CD4-positive, alpha-beta memory T cell (primary cell): ENCODE data around the gene GPR4. TPM values are rescaled to one million over a fixed set of nuclear protein-coding genes. Genes with fewer than 3 reads are reported as not detected.

Source experiments
- CTCF ChIA-PET: fragments of 350-600 bp; sonication (Branson Sonifier 250); formaldehyde crosslinking; loops from one replicate; lab custom pipeline; 2021; ENCODE audit warnings: inconsistent platforms; ENCODE audit not compliant: partially characterized antibody; lab: Charles Lee
- POLR2A ChIA-PET: fragments of 350-600 bp; sonication (Branson Sonifier 250); formaldehyde crosslinking; loops from one replicate; lab custom pipeline; 2021; ENCODE audit not compliant: partially characterized antibody; lab: Charles Lee
- DNase-seq, 5 donors: peaks; one replicate each; pipeline versions ENCODE4 v3.0.0 to v3.0.0-alpha.2; 2020 to 2022; ENCODE audit warnings: mixed read lengths in 1 of 5
- H3K27ac ChIP-seq: one replicate; pipeline ENCODE4 v1.7.0; 2013; ENCODE audit warnings: low read depth, low read length
- H3K27me3 ChIP-seq: 2 replicates; pipeline ENCODE4 v1.7.0; 2013; ENCODE audit warnings: mild to moderate bottlenecking, low read length, moderate library complexity; ENCODE audit not compliant: insufficient read depth
- H3K36me3 ChIP-seq: 2 replicates; pipeline ENCODE4 v1.7.0; 2013; ENCODE audit warnings: mild to moderate bottlenecking, low read length, moderate library complexity; ENCODE audit not compliant: insufficient read depth
- H3K4me1 ChIP-seq: 2 replicates; pipeline ENCODE4 v1.7.0; 2013; ENCODE audit warnings: mild to moderate bottlenecking, low read length, moderate library complexity; ENCODE audit not compliant: insufficient read depth
- H3K4me3 ChIP-seq, 2 donors: one replicate each; pipeline ENCODE4 v1.7.0; 2013; ENCODE audit warnings: low read length in 2 of 2, mild to moderate bottlenecking in 1 of 2
- H3K9me3 ChIP-seq, 2 donors: one replicate each; pipeline ENCODE4 v1.7.0; 2013; ENCODE audit warnings: low read length in 2 of 2, control low read depth in 1 of 2; ENCODE audit not compliant: control insufficient read depth in 1 of 2
- H3K27ac Mint-ChIP-seq, 7 donors: one replicate each; pipeline ENCODE4 v1.8.0; 2020 to 2021; ENCODE audit warnings: mixed read lengths in 7 of 7, mild to moderate bottlenecking in 6 of 7, inconsistent platforms in 3 of 7, moderate library complexity in 3 of 7
- H3K27me3 Mint-ChIP-seq, 2 donors: one replicate each; pipeline ENCODE4 v1.8.0; 2020 to 2021; ENCODE audit warnings: mixed read lengths in 2 of 2
- H3K36me3 Mint-ChIP-seq, 2 donors: one replicate each; pipeline ENCODE4 v1.8.0; 2020 to 2021; ENCODE audit warnings: mixed read lengths in 2 of 2, inconsistent platforms in 1 of 2, mild to moderate bottlenecking in 1 of 2
- H3K4me1 Mint-ChIP-seq, 4 donors: one replicate each; pipeline ENCODE4 v1.8.0; 2020 to 2021; ENCODE audit warnings: mixed read lengths in 4 of 4, mild to moderate bottlenecking in 1 of 4
- H3K4me3 Mint-ChIP-seq, 8 donors: one replicate each; pipeline ENCODE4 v1.8.0; 2020 to 2021; ENCODE audit warnings: mixed read lengths in 8 of 8, mild to moderate bottlenecking in 7 of 8, moderate library complexity in 6 of 8, inconsistent platforms in 3 of 8
- H3K9me3 Mint-ChIP-seq, 8 donors: one replicate each; pipeline ENCODE4 v1.8.0; 2020 to 2021; ENCODE audit warnings: mixed read lengths in 8 of 8, mild to moderate bottlenecking in 5 of 8, inconsistent platforms in 3 of 8, moderate library complexity in 1 of 8
- intact Hi-C: fragments of 100-400 bp; cut with micrococcal nuclease; formaldehyde crosslinking; loops from one replicate; pipeline ENCODE4 v1.15.1; 2023
- polyA plus RNA-seq, 2 donors: library from polyadenylated mRNA; unstranded; fragments of 300-500 nt; fragmentation: Illumina TruSeq; gene quantifications; one replicate each; pipeline ENCODE4 v1.2.3, GENCODE V29; 2021
- total RNA-seq, 2 experiments: library from RNA; stranded (reverse); gene quantifications; one replicate each; pipeline ENCODE4 v1.2.3, GENCODE V29; 2021

GPR4 gene
- total and polyA plus RNA-seq, 4 experiments from 2014 or later = not detected

DNA sequence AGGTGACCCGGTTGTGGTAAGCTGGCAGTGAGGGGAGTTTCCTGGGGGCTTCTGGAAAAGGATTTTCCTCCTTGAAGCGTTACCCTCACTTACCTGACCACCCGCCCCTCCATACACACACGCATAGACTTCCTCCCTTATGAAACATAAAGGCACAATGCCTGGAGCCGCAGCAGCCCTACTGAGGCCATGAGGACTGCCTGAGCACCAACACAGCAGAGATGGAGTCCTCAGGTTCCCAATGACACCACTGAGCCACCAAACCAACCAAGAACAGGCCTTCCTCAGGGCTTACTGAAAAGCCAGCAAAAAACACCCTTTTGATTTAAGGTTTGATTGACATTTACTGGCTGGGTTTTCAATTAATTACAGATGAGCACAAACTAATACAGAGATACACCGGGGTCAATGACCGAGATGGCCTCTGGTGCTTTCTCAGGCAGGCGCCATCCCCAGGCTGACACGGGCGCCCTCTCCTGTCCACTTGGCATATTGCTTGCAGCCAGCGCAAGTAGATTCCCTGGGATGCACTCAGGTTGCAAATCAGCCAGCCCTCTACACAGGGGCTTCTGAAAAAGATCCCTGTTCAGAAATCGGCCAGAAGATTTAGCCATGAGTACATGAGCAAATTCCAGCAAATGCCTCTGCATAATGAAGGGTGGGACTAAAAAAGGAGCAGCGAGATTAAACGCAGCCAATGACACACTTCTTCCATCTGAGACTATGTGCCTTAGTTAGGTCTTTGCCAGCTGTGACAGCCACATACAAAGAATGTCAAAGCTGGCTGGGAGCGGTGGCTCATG, 32.2 kb downstream of the GPR4 start:
- POLR2A ChIA-PET = no interaction called here
- Mint-ChIP-seq H3K27me3 (no peaks in the 10 kb centered on the region), H3K9me3 (no peaks in the 10 kb centered on the region), H3K4me1 (peaks cover 1 to 8% (median 7%) of the 10 kb centered on the region in 4 donors), H3K4me3 (peak overlapping the region in 1 of 8 donors; percentile 65), H3K36me3 (no peaks in the 10 kb centered on the region), H3K27ac (peak overlapping the region in 5 of 7 donors; percentile 29 to 88 (median 74))
- H3K36me3 ChIP-seq = no peaks in the 10 kb centered on the region
- H3K27ac ChIP-seq = no peak overlapping the region
- no peaks in the 10 kb centered on the region for H3K27me3 ChIP-seq
- H3K4me1 ChIP-seq = no peaks in the 10 kb centered on the region
- intact Hi-C loops = no loop called here
- peak; percentile 28 to 46 (median 37) for DNase-seq
- CTCF ChIA-PET = interaction anchor here (0.8 to 0.9 kb wide), 2 partner anchors 18 to 75 kb away, joined by 3 read pairs; no protein-coding TSS in a partner anchor
- H3K4me3 ChIP-seq = no peak overlapping the region
- no peaks in the 10 kb centered on the region for H3K9me3 ChIP-seq

DNA sequence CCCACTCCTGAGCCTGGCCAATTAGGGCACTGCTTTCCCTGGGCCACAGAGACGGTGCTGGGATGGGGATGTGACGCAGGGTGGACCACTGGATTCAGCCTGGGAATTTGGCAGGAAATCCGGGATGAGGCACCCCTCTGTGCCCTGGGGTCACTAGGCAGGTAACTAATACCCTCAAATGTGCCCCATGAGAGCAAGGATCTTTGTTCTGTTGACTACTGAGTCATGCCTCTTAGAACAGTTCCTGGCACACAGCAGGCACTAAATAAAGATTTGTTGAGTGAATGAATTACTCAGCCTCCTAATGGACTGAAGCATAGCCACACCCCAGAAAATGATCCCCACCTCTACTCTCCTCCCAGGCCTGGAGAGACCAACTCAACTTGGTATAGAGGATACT, 33.3 kb downstream of the GPR4 start:
- no peaks in the 10 kb centered on the region for H3K36me3 ChIP-seq
- H3K36me3 Mint-ChIP-seq = no peaks in the 10 kb centered on the region
- H3K4me3 ChIP-seq = no peak overlapping the region
- ChIA-PET POLR2A (no interaction called here), CTCF (interaction anchor here (0.8 to 1.4 kb wide), 3 partner anchors 10 to 74 kb away, joined by 3 to 4 read pairs (median 3); no protein-coding TSS in a partner anchor)
- H3K4me1 Mint-ChIP-seq = peaks cover 1 to 17% (median 11%) of the 10 kb centered on the region in 4 donors
- no peak for DNase-seq
- intact Hi-C loops = no loop called here
- no peaks in the 10 kb centered on the region for H3K9me3 Mint-ChIP-seq
- H3K27ac ChIP-seq = no peak overlapping the region
- H3K4me3 Mint-ChIP-seq = no peak overlapping the region
- peaks cover 7% of the 10 kb centered on the region for H3K4me1 ChIP-seq
- no peaks in the 10 kb centered on the region for H3K9me3 ChIP-seq
- H3K27me3 Mint-ChIP-seq = no peaks in the 10 kb centered on the region
- no peak overlapping the region for H3K27ac Mint-ChIP-seq
- H3K27me3 ChIP-seq = no peaks in the 10 kb centered on the region

DNA sequence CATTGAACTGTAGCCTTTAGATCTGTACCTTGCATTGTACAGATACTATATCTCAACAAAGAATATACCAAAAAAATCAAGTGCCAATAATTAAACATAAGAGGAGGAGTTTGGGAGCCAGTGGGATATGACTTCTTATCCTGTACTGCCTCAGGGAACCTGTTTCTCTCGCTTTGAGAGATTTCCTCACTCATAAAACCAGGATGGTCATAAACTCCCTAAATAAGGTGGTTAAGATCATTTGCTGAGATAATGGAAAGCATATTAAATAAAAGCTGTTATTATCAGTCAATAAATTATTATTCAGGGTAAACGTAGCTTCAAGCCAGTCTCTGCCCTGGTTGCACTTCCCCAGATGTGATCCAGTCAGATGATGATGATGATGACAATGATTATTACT, 34.4 kb downstream of the GPR4 start:
- Histone ChIP-seq H3K27ac (no peak overlapping the region), H3K36me3 (no peaks in the 10 kb centered on the region), H3K4me3 (no peak overlapping the region), H3K27me3 (no peaks in the 10 kb centered on the region), H3K4me1 (peaks cover 16% of the 10 kb centered on the region), H3K9me3 (no peaks in the 10 kb centered on the region)
- POLR2A ChIA-PET = no interaction called here
- no peak overlapping the region for H3K4me3 Mint-ChIP-seq
- peaks cover 5 to 25% (median 18%) of the 10 kb centered on the region in 4 donors for H3K4me1 Mint-ChIP-seq
- intact Hi-C loops = no loop called here
- DNase-seq = no peak
- no peaks in the 10 kb centered on the region for H3K9me3 Mint-ChIP-seq
- no peak overlapping the region for H3K27ac Mint-ChIP-seq
- CTCF ChIA-PET = interaction anchor here (0.6 to 1.4 kb wide), 3 partner anchors 9 to 128 kb away, joined by 3 to 4 read pairs (median 3); no protein-coding TSS in a partner anchor
- no peaks in the 10 kb centered on the region for H3K27me3 Mint-ChIP-seq
- H3K36me3 Mint-ChIP-seq = no peaks in the 10 kb centered on the region

DNA sequence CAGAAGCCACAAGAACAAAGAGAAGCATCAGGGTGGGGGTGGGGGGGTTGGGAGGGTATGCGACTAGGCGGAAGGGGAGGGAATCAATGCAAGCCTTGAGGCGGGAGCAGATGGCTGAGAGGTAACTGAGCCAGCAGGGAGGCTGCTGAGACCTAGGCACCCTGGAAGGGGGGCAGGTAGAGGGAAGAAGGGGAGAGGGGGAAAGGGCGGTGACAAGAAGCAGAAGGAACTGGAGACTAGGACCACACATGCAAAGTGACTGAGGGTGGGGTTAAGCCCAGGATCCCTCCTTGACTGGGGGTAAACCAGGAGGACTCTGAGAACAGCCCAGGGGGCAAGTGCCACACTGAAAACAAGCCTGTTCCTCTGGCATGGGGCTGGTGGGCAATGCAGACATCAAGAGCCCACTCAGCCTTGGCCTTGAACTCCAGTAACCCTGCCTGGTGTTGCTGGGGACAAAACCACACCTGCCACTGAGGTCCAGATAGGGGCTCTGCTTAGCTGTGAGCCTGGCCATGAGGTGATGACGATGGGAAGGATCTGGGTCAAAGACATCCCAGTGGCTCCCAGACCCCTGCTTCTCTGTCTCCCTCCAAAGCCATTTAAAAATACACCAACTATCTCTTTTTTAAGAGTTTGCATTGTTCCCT, 37.8 kb downstream of the GPR4 start:
- H3K27ac ChIP-seq = peak overlapping the region; percentile 15

DNA sequence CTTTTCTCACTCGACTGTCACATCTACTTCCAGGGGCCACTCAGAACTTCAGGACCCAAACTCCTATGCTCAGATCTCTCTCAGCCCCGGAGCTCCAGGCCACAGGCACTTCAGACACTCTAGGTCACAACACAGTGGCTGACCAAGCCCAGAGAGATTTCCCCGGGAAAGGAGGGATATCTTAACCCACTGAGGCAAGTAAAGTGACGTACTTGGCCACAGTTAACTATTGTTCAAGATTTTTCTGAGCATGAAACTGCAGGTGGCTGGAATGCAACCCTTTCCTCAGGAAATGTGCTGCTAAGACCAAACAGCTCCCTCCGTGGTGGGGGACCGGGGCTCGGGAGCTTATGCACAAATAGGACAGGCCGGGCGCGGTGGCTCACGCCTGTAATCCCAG, 41.3 kb downstream of the GPR4 start:
- no peaks in the 10 kb centered on the region for H3K27me3 ChIP-seq
- ChIA-PET POLR2A (no interaction called here), CTCF (no interaction called here)
- Mint-ChIP-seq H3K27me3 (no peaks in the 10 kb centered on the region), H3K27ac (peak overlapping the region in 2 of 7 donors; percentile 29 to 86), H3K4me1 (peaks cover 10 to 42% (median 19%) of the 10 kb centered on the region in 4 donors), H3K4me3 (no peak overlapping the region), H3K36me3 (peaks cover 0 to 1% of the 10 kb centered on the region in 2 donors), H3K9me3 (no peaks in the 10 kb centered on the region)
- no peaks in the 10 kb centered on the region for H3K36me3 ChIP-seq
- peaks cover 33% of the 10 kb centered on the region for H3K4me1 ChIP-seq
- no peak for DNase-seq
- H3K27ac ChIP-seq = no peak overlapping the region
- intact Hi-C loops = no loop called here
- H3K9me3 ChIP-seq = no peaks in the 10 kb centered on the region
- no peak overlapping the region for H3K4me3 ChIP-seq

More for the DNA sequence above, 37.8 kb downstream of the GPR4 start:
- H3K4me1 Mint-ChIP-seq = peaks cover 6 to 26% (median 14%) of the 10 kb centered on the region in 4 donors
- peak overlapping the region in 5 of 7 donors; percentile 9 to 72 (median 35) for H3K27ac Mint-ChIP-seq
- no peaks in the 10 kb centered on the region for H3K36me3 Mint-ChIP-seq
- H3K9me3 Mint-ChIP-seq = no peaks in the 10 kb centered on the region
- intact Hi-C loops = no loop called here
- ChIA-PET CTCF (no interaction called here), POLR2A (no interaction called here)
- Histone ChIP-seq H3K36me3 (no peaks in the 10 kb centered on the region), H3K4me1 (peaks cover 21% of the 10 kb centered on the region), H3K27me3 (no peaks in the 10 kb centered on the region), H3K9me3 (no peaks in the 10 kb centered on the region), H3K4me3 (no peak overlapping the region)
- H3K4me3 Mint-ChIP-seq = peak overlapping the region in 2 of 8 donors; percentile 17 to 24
- no peak for DNase-seq
- H3K27me3 Mint-ChIP-seq = no peaks in the 10 kb centered on the region

DNA sequence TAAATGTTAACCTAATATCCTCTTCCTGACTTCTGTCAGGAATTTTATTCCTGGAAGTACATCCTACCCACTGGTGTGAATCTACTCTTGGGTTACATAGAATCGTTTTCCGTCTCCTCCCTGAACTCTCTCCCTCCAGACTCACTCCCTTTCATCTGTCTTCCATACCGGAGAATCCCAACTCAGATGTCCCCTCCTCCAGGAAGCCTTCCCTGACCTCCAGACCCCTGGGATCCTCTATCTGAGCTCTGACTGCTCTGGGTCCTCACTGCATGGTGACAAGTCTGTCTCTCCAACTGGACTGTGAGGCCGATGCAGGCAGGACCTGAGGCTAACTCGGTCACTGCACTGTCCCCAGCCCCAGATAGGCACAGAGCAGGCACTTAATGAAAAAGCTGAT, 42.0 kb downstream of the GPR4 start:
- Histone ChIP-seq H3K4me1 (peaks cover 33% of the 10 kb centered on the region), H3K27ac (no peak overlapping the region), H3K4me3 (no peak overlapping the region), H3K36me3 (no peaks in the 10 kb centered on the region), H3K9me3 (no peaks in the 10 kb centered on the region), H3K27me3 (no peaks in the 10 kb centered on the region)
- peaks cover 0 to 1% of the 10 kb centered on the region in 2 donors for H3K36me3 Mint-ChIP-seq
- ChIA-PET CTCF (interaction anchor here (0.9 kb wide), 1 partner anchor 15 kb away, joined by 3 read pairs; no protein-coding TSS in a partner anchor), POLR2A (no interaction called here)
- H3K4me1 Mint-ChIP-seq = peaks cover 10 to 42% (median 19%) of the 10 kb centered on the region in 4 donors
- DNase-seq = no peak
- H3K4me3 Mint-ChIP-seq = no peak overlapping the region
- peak overlapping the region in 1 of 7 donors; percentile 52 for H3K27ac Mint-ChIP-seq
- H3K27me3 Mint-ChIP-seq = no peaks in the 10 kb centered on the region
- H3K9me3 Mint-ChIP-seq = no peaks in the 10 kb centered on the region
- intact Hi-C loops = no loop called here

DNA sequence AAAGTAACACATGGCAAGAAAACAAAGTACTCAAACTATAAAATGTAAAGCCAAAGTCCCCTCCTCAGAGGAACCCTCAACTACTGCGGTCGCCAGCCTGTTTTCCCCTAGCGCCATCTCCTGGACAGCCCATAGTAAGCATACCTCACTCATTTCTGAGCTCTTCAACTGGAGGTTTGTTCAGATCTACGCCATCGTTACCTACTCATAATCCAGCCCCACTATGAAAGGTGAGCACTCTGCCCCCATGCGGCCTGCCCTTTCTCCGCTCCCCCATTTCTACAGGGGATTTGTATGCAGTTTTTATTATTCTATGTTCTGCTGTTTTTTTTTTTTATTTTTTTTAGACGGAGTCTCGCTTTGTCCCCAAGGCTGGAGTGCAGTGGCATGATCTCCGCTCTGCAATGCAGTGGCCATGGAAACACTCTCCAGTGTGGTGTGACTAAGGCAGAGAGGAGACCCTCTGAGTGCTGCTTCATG, 43.6 kb downstream of the GPR4 start:
- H3K9me3 Mint-ChIP-seq = no peaks in the 10 kb centered on the region
- H3K27me3 Mint-ChIP-seq = no peaks in the 10 kb centered on the region
- peaks cover 25% of the 10 kb centered on the region for H3K4me1 ChIP-seq
- H3K27me3 ChIP-seq = no peaks in the 10 kb centered on the region
- H3K27ac ChIP-seq = no peak overlapping the region
- H3K4me3 ChIP-seq = no peak overlapping the region
- H3K9me3 ChIP-seq = no peaks in the 10 kb centered on the region
- ChIA-PET CTCF (interaction anchor here (0.5 to 1.6 kb wide), 24 partner anchors 9 to 119 kb away, joined by 3 to 11 read pairs (median 4); no protein-coding TSS in a partner anchor), POLR2A (interaction anchor here (0.6 kb wide), 1 partner anchor 48 kb away, joined by 3 read pairs; no protein-coding TSS in a partner anchor)
- intact Hi-C loops = loop anchor here (1.0 kb wide), 2 partner anchors 52 to 65 kb away; no protein-coding TSS in a partner anchor
- peaks cover 0 to 1% of the 10 kb centered on the region in 2 donors for H3K36me3 Mint-ChIP-seq
- peaks cover 9 to 32% (median 16%) of the 10 kb centered on the region in 4 donors for H3K4me1 Mint-ChIP-seq
- peak overlapping the region in 4 of 7 donors; percentile 5 to 59 (median 34) for H3K27ac Mint-ChIP-seq
- H3K36me3 ChIP-seq = no peaks in the 10 kb centered on the region
- peak; percentile 73 to 78 (median 76) for DNase-seq
- peak overlapping the region in 1 of 8 donors; percentile 34 for H3K4me3 Mint-ChIP-seq
